GM21619 (cell line): Measurements from ENCODE around the gene KAZALD1.
A peak's percentile ranks its signal among the peaks of the same experiment; 100 is the strongest.

Source experiments
- ATAC-seq: cut with Tn5 transposase; IDR thresholded peaks from one replicate; pipeline ENCODE4 v1.9.1; 2021; ENCODE audit not compliant: unreplicated experiment

Gene KAZALD1

DNA sequence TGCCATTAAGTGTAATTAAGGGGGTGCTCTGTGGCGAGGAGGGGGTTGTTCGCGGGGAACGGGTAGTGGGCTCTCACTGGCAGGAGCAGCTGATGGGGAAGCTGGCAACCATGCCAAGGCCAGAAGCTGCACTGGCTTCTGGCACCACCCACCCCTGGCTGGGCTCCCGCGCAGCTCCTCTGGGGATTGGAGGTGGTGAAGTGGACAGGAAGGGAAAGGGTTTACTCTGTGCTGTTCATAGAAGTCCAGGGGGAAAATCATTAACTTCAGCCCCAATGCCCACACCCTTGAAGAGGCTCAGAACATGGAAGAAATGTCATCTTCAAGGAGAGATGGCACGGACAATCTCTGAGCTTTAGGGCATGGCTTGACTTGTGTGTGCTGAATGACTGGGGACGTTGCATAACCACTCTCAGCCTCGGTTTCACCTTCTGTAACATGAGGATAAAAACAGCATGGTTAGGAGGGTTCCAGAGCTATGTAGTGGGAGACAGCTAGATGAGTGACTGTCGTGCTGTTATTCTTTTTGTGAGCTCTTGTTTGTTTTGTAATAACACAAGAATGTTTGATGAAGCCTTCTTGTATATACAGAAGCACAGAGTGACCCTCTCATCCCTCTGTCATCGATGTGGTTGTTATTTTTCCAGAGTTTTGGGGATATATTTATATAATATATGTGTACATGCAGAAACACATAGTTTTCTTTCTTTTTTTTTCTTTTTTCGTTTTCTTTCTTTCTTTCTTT lies 29.9 kb downstream of the KAZALD1 start:
- no peak for ATAC-seq

DNA sequence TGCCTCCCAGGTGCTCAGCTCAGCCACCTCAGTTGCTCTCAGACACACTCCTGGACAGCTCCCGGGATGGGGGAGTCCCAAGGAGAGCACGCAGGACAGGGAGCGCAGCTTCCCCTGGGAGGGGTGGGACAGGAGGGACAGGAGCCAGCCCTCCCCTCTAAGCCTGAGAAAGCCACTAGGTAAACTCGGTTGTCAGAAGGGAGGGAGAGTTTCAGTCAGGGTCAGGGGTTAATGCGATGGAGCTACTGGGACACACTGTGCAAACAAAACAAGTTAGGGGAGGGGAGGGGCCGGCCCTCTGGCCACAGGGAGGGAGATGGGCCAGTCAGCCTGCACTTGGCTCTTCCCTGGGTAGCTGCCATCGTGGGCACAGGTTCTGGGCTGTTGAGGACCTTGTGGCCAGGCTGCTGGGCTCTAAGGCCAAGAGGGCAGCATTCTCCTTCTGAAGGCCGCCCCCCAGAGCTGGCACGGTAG lies 31.1 kb downstream of the KAZALD1 start:
- ATAC-seq = no peak

DNA sequence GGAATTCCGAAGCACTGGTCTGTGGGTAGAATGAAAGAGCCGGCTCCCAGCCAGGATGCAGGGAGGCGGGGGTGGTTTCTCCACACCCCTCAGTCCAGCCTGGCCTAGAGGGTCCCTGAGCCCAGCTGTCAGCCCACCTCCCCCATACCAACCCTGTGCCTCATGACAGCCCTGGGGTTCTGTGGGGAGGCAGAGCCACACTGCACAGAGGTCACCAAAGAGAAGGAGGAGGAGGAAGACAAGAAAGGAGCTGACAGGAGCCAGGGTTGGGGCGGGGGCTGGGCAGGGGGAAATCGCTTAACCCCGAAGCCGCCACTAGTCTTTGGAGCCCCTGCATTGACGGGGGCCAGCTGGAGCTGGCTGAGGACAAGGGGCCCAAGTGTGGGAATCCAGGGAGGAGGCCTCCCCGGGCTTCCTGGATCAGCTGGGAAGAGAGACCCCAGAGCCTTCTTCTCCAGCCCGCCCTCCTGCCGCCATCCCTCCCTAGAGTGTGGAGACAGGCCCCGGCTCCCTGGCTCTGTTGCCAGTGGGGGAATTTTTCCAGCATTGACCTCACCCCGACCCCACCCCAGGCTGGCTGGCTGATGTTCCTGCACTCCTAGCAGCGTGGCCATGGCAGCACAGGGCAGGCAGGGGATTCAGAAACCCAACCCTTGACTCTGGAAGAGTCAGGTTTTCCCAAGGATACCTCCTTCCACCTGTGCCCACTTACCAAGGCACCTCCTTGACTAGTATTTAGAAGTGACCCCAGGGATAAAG lies 32.5 kb downstream of the KAZALD1 start:
- ATAC-seq = no peak

DNA sequence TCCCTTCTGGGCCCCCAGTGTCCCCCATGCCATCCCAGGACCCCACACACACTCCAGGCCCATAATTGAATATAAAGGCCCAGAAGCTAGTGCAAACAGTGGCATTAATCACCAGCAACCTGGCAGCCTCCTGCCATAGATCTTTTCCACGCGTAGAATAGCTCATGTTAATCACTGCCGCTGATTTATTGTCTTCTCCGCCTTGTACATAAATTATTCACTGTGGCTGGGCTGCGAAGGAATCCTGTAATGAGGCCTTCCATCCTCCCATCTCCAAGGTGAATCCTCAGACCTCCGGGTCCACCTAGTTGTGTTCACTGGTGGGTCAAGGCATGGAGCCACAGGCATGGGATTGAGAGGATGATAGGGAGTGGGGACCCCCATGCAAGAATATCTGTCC lies 33.2 kb downstream of the KAZALD1 start:
- no peak for ATAC-seq

DNA sequence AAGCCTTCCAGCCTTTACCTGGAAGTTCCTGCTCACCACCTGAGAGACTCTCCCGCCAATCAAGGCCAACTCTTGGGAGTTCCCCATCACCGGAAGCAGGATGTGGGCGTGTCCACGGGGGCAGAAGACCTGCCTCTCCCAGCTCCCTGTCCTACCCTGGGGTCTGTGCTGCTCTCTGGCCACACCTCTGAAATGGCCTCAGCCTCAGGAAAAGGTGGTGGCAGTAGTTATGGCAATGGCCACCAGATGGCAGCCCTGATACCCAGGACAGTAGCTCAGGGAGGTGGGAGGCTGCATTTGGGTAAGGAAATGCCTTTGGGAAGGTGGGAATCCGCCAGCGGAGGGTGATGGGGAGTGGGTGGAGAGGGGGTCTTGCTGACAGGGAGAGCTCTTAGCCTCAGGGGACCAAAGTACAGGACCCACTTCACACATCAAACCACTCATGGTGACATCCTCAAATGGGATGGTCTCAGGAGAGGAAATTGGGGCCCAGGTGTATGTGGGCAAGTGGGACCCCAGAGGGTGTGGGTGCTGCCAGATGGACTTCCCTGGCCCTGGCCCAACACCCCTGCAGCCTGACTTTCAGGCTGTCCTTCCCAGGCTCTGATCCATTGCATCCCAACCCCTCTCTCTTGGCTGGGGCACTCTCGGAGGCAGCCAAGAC lies 33.9 kb downstream of the KAZALD1 start:
- peak; percentile 73 for ATAC-seq

DNA sequence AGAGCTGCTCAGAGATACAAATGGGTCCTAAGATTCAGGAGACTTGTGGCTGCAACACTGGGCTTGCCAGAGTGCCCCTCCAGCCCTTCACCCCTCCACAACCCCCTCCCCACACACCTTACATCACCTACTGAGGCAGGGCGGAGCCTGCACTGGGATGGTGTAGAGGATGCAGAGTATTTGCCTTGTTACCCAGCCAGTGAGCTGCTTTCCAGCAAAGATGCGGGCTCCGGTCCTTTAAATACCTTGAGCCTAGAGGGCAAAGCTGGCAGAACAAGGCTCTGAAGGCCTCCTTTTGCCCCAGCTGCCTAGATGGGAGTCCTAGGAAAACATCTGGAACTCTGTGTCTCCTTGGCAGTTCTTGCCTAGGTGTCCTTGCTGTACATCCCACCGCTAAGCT lies 34.6 kb downstream of the KAZALD1 start:
- ATAC-seq = no peak

DNA sequence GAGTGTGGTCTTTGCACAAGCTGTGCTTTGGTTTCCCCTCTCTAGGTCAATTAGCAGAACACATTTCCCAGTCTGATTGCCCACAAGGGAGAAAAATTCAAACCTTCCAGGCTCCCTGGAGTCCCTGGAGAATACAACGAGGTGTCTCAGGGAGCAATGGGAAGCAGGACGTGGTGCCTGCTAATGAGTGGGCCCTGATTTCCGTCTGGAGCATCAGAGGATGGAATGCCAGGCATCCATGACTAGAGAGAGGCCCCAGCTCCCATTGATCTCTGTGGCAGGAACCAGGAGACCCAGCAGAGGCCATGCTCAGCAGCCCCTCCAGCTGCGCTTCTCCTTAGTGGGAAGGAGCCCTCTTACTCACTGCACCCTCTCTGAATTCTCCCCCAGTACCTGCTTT lies 36.1 kb downstream of the KAZALD1 start:
- ATAC-seq = no peak

DNA sequence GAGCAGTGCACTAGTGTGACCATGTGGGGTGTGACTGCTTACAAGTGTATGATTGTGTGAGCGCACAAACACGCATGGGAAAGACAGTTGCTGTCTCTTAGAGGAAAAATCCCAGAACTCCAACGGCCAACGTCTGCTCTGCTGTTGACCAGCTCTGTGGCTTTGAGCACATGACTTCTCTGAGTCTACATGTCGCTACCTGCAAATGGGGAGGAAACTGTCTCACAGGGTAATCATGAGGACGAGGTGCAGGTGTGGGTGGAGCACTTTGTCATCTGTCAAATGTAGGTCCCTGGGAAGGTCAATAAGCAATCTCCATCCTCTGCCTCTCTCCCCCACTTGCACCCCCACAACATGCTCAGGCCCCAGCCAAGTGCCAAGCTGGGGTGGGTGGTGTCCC lies 38.1 kb downstream of the KAZALD1 start:
- ATAC-seq = no peak

DNA sequence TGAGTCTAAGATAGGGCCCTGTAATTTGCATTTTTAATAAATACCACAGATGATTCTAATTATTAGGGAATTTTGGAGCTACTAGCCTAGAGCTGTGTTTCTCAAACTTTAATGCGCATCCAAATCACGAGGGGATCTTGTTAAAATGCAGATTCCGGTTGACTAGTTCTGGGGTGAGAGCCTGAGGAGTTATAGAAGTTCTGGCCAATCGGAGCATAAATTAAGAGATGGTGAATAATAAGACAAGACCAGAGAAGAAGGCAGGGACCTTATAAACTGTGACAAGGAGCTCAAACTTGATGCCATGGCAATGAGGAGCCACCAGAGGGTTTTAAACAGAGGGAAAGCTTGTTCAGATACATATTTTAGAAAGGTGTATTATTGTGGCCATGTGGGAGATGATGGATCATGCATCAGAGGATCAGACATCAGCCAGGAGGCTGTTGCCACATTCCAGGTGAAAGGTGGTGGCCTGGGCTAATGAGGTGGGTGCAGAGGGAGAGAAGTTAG lies 39.6 kb downstream of the KAZALD1 start:
- ATAC-seq = no peak

DNA sequence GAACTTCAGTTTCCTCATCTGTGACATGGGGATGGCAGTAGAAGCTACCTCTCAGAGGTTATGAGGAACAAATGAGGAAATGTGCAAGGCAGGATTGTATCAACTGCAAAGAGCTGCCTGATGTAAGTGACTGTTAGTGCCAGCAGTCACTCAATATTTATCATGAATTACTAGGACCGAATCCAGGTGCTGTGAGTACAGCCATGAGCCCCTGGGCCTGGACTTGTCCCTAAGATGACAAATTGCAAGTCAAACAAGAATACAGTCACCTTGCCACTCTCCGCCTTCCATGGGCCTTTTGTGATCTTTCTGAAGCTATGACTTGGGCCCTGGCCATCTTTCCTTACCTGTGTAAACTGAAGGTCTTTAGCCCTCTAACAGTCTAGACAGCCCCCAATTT lies 41.6 kb downstream of the KAZALD1 start:
- no peak for ATAC-seq

DNA sequence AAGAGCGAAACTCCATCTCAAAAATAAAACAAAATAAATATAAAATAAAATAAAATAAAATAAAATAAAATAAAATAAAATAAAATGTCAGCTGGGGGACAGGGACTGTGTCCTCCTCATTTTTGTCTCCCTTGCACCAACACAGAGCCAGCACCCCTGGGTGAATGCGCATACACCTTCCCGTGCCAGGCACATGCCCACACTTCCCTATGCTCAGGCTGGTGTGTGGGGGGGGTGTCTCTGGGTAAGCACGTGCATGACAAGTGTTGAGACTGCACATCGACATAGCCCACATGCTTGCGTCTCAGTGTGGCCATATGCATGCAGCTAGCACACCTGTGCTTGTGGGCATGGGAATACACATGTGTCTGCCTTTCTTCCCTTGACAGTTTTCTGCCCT lies 44.6 kb downstream of the KAZALD1 start:
- no peak for ATAC-seq

DNA sequence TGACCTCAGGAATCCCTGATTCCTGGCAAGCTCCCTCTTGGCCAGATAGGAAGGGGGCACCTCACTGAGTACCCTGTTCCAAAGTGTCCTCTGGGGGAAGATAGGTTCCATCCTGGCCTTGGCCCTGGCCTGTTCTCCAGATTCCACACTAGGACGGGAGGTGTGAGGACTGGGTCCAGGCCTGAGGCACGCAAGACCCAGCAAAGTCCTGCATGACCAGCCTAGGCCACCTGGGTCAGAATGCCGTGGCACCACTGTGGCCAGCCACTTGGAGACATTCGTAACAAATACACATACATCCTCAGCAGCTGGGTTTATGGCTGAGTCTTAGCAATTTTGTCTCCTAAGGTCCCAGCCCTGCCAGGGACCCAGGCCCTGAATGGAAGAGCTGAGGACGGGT lies 46.0 kb downstream of the KAZALD1 start:
- no peak for ATAC-seq

DNA sequence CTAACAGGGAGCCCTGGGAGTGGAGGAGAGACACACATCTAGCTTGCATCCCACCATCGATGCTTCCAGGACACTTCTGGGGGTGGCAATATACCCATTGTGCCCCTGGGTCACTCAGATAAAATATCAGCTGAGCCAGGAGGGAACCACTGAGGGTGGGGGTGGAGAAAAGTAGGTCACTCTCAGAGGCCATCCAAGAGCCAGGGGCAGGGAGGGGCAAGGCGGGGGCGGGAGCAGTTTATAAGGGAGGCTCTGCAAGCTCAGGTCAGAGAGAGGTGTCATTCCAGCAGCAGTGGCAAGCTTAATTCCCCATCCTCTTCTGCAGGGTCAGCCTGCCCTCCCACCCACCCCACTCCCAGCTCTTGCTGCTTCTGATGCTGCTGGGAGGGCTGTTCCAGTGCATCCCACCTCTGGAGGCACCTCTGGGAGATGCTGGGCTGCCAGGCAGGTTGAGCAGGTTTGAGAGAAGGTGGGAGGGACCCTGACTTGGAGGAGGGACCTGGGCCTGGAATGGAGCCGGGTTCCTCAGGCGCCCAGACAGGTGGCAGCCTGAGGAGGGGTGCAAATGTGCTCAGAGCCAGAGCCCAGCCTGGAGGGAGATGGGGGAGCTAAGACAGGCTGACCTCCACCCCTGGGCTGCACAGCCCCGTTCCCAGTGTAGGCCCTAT lies 49.2 kb downstream of the KAZALD1 start:
- no peak for ATAC-seq

DNA sequence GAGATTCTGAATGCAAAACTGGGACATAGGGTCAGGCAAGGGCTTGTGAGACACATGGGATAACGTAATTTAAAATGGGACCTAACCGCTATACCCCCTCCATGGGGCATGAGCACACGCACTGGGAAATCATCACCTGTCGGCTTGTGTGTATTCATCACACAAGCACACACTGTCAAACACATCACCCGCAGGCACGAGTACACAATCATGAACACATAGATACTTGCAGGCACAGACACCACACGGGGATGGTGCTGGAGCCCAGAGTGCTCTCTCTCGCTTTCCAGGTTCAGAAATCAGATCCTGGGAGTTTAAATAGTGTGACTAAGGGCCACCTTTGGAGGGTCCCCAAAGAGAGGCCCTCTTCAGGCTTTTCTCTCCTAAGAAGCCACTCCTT lies 49.8 kb downstream of the KAZALD1 start:
- ATAC-seq = no peak

DNA sequence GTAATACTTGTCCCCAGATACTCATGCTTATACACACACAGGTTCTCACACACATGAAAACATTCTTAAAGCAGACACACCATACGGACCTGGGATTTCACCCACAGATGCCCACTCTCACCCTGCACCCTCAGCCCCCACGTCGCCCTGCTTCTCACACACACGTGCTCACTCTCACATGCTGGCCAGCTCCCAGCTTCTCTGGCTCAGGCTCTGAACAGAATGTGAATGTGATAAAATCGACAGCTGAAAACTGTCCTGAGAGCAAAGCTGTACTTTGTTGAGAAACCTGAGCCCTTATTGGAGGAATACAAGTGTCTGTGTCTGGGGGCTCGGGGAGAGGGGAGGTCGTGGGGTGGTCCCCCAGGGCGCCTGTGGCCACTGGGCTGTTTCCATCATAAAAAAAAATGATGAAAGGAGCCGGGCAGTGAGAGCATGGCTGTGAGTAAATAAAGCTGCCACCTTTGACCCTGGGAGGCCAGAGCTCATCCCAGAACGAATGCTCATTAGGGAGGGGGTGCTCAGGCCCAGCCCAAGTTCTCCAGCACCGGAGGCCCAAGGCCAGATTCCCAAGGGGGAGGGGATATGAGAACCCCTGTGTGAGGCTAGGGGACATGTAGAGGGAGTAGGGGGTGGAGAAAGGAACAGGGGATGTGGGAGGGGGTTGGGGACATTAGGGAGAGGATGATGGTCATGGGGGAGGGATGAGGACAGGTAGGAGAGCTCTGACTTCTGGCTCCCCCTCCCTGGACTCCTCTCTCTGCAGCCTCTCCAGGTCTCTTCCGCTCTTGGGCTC lies 51.2 kb downstream of the KAZALD1 start:
- ATAC-seq = no peak

DNA sequence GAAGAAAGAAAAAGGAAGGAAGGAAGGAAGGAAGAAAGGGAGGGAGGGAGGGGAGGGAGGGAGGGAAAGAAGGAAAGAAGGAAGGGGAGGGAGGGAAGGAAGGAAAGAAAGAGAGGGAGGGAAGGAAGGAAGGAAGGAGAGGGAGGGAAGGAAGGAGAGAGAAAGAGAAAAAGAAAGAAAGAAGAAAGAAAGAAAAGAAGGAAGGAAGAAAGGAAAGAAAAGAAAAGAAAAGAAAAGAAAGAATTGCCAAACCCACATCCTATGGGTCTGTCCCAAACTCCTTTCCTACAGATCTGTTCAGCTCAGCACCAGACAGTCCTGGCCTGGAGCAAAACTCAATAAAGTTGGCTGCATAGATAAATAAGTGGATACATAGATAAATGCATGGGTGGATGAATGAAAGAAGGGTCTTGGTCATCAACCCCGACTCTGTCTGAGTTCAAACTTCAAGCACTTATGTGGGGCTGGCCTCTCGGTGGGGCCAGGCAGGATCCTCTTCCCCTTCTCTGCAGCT lies 52.2 kb downstream of the KAZALD1 start:
- no peak for ATAC-seq

DNA sequence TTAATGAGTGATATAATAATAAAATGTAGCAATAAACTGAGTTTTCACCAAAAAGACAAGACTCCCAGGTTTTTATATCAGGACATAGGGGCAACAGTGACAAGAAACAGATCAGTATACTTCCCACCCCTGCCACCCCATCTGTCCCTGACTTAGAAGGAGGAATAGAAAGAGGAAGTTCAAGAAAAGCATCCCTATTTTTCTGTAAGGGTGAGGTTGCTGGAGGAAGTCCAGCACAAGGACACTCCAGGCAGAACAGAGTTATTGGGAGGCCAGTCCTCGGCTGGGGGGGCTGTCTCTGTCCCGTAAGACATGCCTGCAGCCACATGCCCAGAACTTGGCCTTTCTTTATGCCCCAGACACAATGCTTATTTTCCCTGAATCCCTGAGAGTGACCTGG lies 52.9 kb downstream of the KAZALD1 start:
- ATAC-seq = no peak
